Activated CD8-positive, alpha-beta memory T cell treated with anti-CD3 and anti-CD28 coated beads, Interleukin-2, amount 50 U/mL, for 48 hours (primary cell): ENCODE results near the gene ZNF514.
"Not testable (repeated sequence)": the region's sequence is repeated elsewhere in the genome, so short reads cannot be mapped to it uniquely, and the experiment has no call there.

ENCODE experiments used
- DNase-seq: peaks from one replicate; pipeline ENCODE4 v3.0.0-alpha.2; 2020

ZNF514 gene

GRCh38 chr2:95121407-95122196, 38.0 kb downstream of the ZNF514 start, which contains the start of gene MRPS5:
Gene MRPS5 (minus strand): TSS chr2:95121808. CDS start chr2:95121791, 17 bp downstream.
- DNase-seq: peak; percentile 96

GRCh38 chr2:95121093-95121406, 38.6 kb downstream of the ZNF514 start:
- no peak for DNase-seq

- peak; percentile 77 for DNase-seq
Measured at GRCh38 chr2:95115418-95115817, 44.2 kb downstream of the ZNF514 start.

GRCh38 chr2:95113464-95113863, 46.2 kb downstream of the ZNF514 start:
- DNase-seq: no peak

- DNase-seq: no peak
Measured at GRCh38 chr2:95110395-95110794, 49.3 kb downstream of the ZNF514 start.

GRCh38 chr2:95109260-95109659, 50.4 kb downstream of the ZNF514 start:
- no peak for DNase-seq

GRCh38 chr2:95106081-95106480, 53.6 kb downstream of the ZNF514 start:
- DNase-seq: no peak

GRCh38 chr2:95104606-95105005, 55.0 kb downstream of the ZNF514 start:
- no peak for DNase-seq

GRCh38 chr2:95099910-95100309, 59.7 kb downstream of the ZNF514 start:
- no peak for DNase-seq

GRCh38 chr2:95098273-95098672, 61.4 kb downstream of the ZNF514 start:
- DNase-seq: not testable (repeated sequence)
